Urothelium cell line (cell line): ENCODE data around the gene CBX7.
A peak's percentile ranks its signal among the peaks of the same experiment; 100 is the strongest.

Experiments used
- DNase-seq: peaks from one replicate; pipeline ENCODE4 v3.0.0; 2011; ENCODE audit warnings: low spot score, mixed read lengths
- FAIRE-seq: peaks from 2 replicates; lab custom pipeline; 2011; peaks lifted over from hg19 to GRCh38; lab: Jason Lieb, UNC

The CBX7 gene

DNA sequence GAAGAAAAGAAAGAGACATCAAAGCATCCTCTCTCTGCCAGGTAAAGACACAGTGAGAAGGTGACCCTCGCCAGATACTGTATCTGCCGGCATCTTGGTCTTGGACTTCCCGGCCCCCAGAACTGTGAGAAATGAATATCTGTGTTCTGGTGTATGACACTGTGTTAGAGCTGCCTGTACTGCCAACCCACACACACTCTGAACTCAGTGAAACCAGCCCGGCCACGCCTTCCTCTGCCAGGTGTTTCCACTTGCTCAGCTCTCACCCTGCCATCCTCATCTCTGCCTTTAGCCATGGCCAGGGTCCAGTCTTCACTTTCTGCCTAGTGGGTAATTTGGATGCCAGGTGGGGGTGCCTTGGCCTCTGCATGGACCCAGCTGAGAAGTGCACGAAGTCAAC lies 24.0 kb downstream of the CBX7 start:
- peak; percentile 59 for FAIRE-seq

DNA sequence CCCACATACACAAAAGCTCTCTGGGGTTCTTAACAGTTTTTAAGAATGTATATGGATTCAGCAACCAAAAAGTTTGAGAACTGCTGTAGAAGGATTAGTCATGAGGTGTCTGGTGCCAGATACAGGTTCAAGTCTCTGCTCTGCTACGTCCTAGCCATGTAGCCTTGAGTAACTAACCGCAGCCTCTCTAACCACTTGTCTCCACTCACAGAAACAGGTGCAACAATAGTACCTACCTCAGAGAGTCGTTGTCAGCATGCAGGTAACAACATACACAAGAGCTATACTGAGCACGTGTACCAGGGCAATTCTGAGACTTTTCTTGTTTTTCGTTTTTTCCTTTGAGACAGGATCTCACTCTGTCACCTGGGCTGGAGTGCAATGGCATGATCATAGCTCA lies 26.9 kb downstream of the CBX7 start:
- DNase-seq, result no peak
- FAIRE-seq, result peak; percentile 46

More for the DNA sequence above, 24.0 kb downstream of the CBX7 start:
- no peak for DNase-seq

DNA sequence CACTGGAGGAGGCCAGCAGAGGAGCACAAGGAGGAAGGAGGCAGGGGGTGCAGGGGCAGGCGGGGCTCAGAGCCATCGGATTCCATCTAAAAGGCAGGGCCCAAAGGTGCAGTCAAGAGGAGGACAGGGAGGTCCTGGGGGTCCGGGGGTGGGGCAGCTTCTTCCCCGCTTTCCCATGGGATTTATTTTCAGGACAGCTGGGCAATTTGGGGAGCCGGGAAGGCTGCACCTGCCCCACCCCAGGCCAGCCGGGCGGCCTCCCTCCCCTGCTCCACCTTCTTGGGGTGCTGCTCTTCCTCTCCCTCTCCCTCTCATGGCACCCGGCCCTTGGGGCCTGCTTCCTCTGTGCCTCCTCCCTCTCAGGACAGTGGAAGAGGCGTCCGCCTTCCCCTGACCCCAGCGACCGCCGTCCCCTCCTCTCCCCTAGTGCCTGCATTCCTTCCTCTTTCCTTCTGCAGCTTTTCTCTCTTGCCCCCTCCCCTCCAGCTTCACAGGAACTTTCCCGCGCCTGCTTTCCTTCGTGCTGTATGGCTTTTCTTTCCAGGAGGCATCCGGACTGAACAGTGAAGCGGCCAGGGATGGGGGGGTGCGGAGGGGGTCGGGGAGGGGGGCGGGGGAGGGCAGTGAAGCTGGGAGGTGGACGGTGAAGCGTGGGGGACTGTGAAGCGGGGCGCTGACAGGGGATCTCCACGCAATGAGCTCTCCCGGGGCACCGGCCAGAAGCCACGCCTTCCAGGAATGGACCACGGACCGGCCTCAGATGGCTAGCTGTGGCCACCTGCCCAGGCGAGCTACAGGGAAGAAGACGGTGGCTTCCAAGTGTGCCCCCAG lies 28.5 kb downstream of the CBX7 start:
- FAIRE-seq (no peak), DNase-seq (no peak)

DNA sequence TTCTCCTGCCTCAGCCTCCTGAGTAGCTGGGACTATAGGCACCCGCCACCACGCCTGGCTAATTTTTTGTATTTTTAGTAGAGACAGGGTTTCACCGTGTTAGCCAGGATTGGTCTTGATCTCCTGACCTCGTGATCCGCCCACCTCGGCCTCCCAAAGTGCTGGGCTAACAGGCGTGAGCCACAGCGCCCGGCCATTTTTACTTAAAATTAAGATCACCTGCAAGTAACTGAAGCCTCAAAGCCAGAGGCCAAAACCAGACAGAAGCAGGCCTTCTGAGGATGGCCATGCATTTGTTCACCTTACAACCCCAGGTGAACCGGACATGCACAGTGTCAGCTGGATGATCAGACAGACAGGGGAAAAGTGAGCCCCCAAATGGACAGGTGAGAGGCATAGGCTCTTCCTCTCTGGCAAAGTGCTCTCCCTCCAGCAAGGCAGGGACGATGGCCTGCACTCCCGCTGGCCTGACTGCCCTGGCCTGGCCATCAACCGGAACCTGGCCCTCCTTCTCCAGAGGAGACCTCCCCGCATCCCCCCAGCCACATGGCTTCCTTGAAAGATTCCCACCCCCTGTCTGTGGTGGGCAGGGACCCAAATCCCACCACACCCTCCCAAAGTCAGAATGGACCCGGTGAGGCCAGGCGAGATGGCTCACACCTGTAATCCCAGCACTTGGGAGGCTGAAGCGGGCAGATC lies 29.6 kb downstream of the CBX7 start:
- no peak for DNase-seq
- FAIRE-seq, result no peak

DNA sequence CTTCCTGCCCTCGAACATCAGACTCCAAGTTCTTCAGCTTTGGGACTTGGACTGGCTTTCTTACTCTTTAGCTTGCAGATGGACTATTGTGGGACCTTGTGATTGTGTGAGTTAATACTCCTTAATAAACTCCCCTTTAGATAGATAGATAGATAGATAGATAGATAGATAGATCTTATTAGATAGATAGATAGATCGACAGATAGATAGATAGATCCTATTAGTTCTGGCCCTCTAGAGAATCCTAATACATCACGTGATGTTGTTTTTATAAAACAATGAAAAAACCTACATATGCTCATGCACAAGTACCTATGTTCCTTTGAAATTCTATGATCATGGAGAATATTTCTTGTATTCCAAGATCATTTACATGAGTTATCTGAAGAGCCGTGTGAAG lies 31.5 kb downstream of the CBX7 start:
- FAIRE-seq, result no peak
- DNase-seq, result no peak

DNA sequence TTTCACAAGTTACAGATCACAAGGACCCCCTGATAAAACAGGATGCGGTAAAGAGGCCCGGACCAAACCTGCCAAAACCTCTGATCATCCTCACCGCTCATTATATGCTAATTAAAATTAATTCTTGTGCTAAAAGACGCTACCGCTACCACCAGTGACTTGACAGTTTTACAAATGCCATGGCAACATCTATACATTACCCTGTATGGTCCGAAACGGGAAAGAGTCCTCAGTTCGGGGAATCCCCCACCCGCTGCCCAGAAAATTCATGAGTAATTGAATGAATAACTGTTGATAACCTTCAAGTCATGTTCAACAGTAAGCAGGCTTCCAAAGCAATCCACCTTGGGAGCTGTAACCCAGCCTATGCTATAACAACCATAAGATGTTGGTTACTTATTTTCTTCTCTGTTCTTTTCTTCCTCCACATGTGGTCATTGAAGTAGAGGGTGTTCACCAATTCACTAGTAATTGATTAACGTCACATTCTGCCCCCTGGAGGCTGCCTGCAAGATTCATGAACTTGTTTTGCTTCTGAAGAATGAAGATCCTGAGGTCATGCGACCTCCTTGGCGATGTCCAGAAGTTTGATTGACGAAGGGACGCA lies 34.8 kb downstream of the CBX7 start:
- FAIRE-seq, result no peak

DNA sequence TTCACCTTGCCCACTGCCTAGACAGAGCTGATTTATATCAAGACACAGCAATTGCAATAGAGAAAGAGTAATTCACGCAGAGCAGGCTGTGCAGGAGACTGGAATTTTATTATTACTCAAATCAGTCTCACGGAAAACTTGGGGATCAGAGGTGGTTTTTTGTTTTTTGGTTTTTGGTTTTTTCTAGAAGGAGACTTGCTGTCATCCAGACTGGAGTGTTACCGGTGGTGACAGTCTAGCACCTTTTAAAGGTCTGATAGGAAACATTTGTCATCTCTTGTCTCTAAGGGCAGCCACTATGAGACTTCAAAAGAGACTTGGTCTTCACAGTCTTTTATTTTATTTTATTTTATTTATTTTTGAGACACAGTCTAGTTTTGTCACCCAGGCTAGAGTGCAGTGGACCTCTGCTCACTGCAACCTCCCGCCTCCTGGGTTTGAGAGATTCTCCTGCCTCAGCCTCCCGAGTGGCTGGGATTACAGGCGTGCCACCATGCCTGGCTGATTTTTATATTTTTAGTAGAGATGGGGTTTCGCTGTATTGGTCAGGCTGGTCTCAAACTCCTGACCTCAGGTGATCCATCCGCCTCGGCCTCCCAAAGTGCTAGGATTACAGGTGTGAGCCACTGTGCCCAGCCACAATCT lies 36.4 kb downstream of the CBX7 start:
- FAIRE-seq (no peak), DNase-seq (no peak)

More for the DNA sequence above, 34.8 kb downstream of the CBX7 start:
- no peak for DNase-seq

DNA sequence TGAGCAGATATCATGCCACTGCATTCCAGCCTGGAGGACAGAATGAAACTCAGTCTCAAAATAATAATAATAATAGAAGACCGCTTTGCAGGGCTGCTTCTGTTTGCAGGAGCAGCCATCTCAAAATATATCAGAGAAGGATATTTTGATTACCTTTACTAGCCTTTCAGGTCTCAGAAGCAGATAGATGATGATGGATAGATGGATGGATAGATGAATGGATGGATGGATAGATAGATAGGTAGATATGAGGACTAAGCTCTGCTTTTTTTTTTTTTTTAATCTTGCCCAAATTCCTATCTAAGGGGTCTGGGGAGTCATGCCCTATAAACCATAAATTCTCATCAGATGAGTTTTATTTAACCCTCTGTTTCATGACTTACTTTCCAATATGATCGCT lies 36.9 kb downstream of the CBX7 start:
- DNase-seq (no peak), FAIRE-seq (no peak)

DNA sequence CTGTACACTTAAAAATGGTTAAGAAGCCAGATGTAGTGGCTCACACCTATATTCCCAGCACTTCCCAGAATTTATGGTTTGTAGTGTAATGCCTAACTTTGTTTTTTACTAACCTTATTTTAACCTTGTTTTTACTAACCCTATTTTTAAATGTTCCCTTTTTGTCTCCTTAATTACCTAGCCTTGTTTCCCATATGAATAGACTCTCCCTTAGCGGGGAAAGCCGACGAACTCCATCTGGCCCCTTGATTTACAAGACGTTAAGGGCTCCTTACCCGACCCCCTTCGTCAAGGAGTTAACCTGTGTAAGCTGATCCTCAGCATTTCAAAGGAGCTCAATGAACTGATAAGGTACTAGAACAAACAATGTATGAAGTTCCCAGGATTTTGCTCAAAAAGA lies 38.4 kb downstream of the CBX7 start:
- DNase-seq (no peak), FAIRE-seq (no peak)

DNA sequence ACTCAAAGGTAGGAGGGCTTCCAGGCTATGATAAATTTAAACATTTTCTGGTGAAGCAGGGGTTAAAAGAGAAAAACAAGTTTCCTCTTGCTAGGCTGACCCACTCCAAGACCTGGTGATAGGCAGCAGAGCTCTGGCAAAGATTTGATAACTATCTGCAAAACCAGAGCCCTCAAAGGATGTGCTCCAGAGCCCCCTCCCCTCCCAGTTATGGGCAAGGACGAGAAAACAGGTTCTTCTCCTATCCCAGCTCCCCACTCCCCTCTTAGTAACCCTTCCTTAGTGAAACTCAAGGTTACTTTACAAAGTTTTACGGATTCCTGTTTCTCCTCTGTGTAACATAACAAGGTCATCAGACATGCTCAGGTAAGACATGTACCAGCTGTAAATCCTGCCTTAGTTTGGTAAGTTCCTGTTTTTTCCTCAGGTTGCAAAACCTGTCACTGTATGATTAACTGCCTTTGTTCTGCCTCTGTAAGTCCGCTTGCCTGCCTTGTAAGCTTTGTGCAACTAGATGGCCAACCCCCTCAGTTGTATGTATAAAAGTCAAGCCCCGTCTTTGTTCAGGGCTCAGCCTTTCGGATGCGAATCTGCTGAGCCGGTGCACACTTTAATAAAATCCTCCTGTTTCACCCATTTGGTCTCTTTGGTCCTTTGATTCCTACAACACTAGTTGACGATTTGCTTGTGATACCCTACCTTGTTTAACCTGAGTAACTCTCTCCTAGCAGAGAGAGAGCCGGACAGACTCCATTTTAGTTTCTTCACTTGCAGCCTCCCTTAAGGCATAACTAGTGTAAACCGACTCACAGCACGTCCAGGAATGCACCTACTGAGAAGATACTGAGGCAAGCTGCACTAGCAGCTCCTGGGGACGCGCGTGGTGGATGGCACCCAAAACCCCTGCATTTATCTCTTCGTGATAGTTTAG lies 41.6 kb downstream of the CBX7 start:
- FAIRE-seq (no peak), DNase-seq (no peak)

DNA sequence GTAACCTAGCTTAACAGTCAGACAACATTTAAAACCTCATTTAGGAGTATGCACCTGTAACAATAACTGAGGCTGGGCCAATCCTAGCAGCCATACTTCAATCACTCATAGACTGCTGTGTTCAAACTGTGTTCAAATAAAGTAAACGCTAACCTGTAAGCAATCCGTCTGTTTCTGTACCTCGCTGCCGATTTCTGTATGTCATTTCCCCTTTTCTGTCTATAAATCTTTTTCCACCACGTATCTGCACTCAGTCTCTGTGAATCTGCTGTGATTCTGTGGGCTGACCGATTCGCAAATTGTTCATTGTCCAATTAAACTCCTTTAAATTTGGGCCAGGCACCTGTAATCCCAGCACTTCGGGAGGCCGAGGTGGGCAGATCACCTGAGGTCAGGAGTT lies 43.1 kb downstream of the CBX7 start:
- FAIRE-seq (no peak), DNase-seq (no peak)

DNA sequence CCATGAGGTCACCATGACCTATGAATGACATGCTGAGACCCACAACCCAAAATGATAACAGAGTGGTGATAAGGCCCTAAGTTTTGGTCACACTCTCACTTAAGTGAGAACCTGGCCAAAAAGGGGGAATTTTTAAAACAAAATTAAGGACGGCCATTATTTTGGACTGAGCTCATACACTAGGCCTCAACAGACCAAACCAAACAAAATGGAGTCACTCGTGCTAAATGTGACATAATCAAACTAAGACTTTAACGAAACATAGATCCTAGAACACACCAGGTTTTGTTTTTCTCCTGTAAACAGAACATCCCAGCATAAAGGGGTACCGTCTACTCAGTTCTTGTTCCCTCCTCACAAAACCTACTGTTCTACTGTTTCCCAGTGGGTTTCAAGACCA lies 44.0 kb downstream of the CBX7 start:
- no peak for FAIRE-seq
- DNase-seq, result no peak

DNA sequence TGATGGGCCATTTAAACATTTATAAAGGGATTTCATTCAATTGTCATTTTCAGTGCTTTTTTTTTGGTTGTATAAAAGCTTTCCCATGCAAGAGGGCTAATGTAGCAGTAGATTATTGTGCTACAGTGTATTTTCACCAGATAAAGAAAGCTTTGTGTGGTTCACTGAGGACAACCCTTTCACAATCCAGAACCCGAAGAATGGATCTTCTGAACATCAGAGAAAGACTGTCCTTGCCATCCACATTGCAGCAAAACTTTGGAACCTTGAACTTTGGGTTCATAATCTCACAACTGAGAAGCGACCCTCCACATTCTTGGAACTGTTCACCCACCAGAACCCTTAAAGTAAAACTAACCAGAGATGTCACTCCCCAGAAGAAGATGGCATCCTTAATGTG lies 46.2 kb downstream of the CBX7 start:
- FAIRE-seq (no peak), DNase-seq (no peak)

DNA sequence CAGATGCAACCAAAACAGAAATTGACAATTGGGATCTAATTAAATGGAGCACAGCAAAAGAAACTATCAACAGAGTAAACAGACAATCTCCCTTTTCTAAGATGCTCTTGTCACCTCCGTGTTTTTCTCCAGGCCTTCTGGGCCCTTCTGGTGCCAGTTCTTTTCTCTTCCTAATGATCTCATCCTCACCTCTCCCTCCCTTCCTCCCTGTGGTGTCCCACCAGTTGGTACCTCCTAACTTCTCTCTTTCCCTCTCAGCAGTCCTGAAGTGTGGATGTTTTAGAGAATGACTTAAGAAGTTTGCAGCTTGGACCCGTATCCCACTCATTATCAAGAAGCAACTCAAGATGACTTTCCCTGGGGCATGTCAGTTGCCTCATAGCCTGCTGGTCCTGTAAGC lies 49.0 kb downstream of the CBX7 start:
- no peak for FAIRE-seq
- DNase-seq, result no peak

DNA sequence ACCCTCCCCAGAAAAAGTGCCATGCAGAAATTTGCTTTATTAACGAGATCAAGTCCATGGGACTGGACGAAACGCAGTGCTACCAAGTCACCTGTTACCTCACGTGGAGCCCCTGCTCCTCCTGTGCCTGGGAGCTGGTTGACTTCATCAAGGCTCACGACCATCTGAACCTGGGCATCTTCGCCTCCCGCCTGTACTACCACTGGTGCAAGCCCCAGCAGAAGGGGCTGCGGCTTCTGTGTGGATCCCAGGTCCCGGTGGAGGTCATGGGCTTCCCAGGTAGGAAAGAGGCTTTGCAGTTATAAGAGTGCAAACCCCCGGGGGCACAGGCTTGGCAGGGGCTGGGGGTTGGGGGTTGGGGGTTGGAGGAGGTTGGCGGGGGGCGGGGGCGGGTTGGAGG lies 51.3 kb downstream of the CBX7 start:
- DNase-seq (no peak), FAIRE-seq (no peak)

DNA sequence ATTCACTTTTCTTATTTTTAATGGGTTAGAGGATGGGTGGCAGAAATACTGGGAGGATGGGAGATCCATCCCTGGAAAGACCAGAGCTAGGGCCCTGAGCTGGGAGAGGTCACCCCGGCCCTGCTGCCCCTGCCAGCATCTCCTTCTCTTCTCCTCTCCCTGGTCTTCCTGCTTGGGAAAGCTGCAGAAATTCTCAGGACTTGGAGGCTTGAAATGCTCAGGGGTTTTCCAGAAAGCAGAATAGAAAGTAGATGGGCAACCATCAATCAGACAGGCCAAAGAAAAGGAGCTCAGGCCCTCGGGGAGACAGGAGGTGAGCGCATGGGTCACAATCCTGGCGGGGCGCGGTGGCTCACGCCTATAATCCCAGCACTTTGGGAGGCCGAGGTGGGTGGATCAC lies 53.9 kb downstream of the CBX7 start:
- DNase-seq (no peak), FAIRE-seq (no peak)

DNA sequence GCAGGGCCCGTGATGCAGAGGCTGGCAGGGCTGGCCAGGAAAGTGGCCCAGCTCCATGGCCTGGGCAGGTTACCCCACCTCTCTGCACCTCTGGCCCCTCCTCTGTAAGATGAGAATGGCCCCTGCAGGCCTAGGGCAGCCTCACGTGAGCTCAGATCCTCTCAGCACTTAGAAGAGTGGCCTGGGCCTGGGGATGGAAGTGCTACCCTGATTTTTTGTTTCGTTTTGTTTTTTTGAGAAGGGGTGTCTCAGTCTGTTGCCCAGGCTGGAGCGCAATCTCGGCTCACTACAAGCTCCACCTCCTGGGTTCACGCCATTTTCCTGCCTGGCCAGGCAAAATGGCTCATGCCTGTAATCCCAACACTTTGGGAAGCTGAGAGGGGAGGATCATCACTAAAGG lies 54.5 kb downstream of the CBX7 start:
- no peak for FAIRE-seq
- no peak for DNase-seq

DNA sequence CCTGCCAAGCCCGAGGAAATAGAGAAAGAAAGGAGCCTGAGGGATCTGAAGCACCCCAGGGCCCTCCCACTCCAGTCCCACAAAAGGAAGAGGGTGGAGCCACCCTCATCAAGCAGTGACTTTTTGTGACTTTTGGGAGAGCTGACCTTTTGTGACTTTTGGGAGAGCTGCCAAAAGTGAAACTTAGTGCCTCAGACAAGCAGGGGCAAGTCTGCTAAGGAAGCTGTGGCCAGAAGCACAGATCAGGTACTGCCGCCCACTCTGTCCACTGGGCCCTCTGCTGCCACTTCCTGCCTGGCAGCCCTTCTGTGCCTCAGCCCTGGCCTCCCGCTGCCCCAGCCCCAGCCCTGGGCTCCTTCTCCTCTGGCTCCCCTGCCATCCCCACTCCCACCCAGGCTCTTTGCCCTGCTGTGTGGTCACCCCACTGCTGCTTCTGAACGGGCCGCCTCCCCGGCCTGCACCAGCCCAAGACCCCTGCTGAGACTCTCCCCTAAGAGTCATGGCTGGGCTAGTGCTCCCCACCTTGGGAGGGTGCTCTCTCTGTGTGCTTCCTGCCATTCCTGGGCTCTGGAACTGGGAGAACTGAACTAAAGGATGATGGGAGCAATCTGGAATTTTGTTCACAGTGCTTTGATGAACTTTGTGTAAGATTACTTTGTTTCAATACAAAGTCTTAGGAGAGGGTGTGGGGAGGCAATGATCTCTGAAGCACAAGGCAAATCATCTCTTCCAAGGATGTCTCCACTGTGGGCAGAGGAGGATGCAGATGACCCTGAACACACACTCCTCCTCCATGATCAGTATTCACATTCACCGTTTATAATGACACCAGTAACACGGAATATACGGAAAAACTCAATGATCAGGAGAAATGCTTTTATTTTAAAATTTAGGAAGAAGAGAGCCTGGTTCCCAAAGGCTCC lies 55.1 kb downstream of the CBX7 start, which contains the start of gene APOBEC3H:
Gene APOBEC3H (plus strand): TSS at position 147 of the 923 bp plus-strand sequence. CDS start 3,035 bp downstream, outside the sequence.
- DNase-seq (peak; percentile 61), FAIRE-seq (peak; percentile 44)

DNA sequence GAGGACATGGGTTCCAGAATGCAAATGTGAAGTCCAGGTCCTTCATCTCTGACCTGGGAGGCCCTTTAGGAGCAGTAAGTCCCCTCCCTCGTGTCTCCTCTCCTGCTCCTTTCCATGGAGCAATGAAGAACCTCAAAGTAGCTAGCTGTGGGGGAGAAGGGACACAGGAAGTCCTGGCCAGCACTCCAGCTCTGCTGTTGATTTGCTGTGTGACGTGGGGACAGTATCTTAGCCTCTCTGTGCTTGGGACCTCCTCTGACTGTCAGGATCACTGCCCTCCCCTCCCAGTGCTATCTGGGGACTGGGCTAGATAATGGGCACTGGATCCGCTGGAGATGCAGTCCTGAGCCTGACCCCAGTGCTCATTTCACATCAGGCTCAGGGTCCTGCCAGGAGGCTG lies 56.5 kb downstream of the CBX7 start:
- FAIRE-seq, result peak; percentile 88
- DNase-seq, result no peak
